GM19452 (cell line): ENCODE results near the gene TNIP1.

ENCODE experiments used
- ATAC-seq: cut with Tn5 transposase; IDR thresholded peaks from one replicate; pipeline ENCODE4 v1.9.1; 2021; ENCODE audit not compliant: unreplicated experiment

Gene TNIP1

DNA sequence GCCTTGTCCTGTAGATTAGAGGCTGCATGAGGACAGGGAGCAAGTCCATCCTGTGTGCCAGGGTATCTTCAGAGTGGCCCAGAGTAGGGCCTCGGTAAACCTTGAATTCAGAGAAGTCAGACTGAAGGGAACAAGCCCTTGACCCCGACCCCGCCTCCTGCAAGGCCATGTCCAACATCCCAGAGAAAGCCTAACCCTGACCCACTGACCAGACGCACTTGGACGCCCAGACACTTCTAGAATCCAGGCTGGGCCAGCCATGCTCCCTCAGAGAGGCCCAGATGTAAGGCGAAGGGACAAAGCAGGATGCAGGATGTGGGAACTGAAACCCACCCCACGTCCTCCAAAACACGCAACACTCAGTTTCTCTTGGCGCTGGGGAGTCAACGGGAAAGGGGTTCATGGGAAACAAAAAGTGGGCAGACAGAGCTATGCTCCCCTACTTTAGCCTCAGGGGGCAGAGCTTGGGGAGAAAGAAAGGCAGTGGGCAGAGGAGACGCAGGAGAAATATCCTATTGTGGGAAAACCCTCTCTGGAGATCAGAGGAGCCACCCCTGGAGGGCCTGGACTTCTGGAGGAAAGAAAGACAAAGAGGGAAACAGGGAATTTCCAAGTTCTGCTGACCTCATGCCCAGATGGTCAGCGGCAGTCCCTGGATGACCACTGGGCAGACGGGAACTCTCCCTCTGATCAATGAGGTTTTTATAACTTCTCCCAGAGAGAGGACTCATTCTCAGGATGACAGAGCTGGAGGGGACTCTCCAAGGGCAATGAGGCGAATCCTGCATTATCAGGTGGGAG is 13.0 kb downstream of the TNIP1 start:
- no peak for ATAC-seq

GRCh38 chr5:151066920-151067319 is 13.9 kb downstream of the TNIP1 start:
- ATAC-seq, result no peak

- ATAC-seq, result no peak
These were observed 15.2 kb downstream of the TNIP1 start for GRCh38 chr5:151065609-151066008.

GRCh38 chr5:151064916-151065499 is 15.8 kb downstream of the TNIP1 start:
- no peak for ATAC-seq

DNA sequence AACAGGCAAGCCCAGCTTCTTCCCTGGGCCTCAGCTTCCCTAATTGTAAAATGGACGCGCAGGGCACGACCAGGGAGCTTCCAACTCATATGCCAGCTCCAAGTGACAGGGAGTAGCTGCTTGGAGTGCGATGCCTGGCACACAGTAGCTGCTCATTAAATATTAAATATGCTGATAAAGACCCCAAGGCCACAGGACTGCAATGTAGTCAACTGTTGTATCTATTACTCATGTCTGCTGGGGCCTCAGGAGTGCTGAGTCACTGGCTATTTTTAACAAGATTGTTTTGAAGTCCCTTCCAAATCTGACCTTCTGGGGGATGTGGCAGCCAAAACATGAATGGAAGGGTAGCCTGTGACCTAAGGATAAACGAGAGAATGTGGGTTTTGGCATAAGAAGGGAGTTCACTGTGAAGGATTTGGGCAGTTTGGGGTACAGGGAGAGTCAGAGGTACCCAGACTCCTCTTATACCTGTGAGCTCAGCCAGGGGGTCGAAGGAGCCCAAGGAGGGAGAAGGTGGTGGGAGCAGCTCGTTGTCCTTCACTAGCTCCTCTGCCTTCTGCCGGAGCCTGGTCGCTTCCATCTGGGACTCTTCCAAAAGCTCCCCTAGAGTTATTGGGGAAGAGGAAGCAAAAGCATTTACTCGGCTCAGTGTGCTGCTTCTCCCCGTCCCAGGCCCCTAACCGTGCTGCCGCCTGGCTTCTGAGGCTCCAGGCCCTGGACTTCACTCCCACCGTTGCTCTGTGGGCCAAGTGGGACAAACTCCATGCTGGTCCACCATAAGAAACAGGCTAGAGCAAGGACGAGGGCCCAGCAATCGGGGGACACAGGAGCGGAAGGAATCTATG is 17.5 kb downstream of the TNIP1 start:
- ATAC-seq, result no peak

GRCh38 chr5:151062405-151063141 is 18.3 kb downstream of the TNIP1 start:
- no peak for ATAC-seq

GRCh38 chr5:151060742-151061141 is 20.1 kb downstream of the TNIP1 start:
- no peak for ATAC-seq

DNA sequence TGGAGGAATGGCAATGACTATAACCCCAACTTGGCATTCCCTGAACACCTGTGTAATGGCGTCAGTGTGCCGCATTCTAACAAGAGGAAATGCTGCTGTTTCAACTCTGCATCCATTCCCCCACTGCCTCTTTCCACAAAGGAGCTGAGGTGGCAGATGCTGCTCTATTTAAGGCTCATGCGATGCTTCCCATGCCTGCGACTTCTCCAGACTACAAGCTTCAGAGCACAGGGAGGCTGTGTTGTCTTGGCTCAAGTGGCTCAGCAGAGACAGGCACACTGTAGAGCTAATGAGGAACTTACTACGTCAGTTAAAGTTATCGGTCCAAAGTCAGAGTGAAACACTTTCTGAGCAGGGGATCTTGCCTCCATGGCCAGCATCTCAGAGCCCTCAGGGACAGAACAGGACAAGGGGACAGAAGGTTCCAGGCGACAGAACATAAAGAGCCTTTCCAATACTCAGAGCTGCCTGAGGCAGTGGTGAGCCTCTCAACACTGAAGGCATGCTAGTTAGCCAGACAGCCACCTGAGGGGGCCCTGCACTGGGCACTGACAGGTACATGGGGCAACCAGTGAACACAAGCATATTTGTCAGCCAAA is 21.8 kb downstream of the TNIP1 start:
- ATAC-seq, result no peak

DNA sequence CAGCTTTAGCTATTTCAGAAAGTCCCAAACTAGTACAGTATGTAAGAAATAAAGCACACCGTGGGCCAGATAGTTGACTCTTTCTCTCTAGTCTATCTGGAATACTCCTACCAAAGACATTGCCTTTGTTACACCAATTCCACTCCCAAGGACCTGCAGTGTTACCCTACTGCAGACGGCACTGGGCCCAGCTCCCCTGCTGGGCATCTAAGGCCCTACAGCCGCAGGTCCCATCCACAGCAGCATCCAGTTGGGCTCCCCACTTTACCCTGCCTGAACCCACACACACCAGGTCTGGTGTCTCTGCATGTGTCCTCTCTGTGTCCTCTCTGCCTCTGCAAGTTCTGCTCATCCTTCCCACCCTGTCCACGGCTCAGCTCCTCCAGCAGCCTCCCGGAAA is 22.5 kb downstream of the TNIP1 start:
- ATAC-seq, result no peak

GRCh38 chr5:151056379-151057325 is 24.2 kb downstream of the TNIP1 start:
- no peak for ATAC-seq

- ATAC-seq, result no peak
These were observed 25.5 kb downstream of the TNIP1 start for GRCh38 chr5:151055336-151055735.

DNA sequence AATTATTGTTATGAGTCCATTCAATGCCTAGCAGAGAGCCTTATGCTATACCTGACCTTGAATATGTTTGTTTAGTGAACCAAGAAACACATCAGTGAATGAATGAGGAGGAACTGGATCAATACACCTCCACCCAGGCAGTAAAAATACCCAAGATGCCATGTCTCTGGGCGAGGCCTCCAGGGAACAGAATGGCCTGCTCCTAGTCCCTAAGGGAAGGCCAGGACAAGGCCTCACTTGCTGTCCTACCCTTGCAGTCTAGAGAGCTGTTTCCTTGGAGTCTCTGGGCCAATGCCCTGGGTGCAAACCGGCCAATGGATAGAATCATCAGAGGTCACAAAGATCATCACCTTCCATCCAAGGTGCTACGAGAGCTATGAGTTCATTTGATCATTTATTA is 26.1 kb downstream of the TNIP1 start:
- ATAC-seq, result no peak

GRCh38 chr5:151053796-151054462 is 26.9 kb downstream of the TNIP1 start:
- no peak for ATAC-seq

- ATAC-seq, result no peak
These were observed 28.0 kb downstream of the TNIP1 start for GRCh38 chr5:151052836-151053235.

- ATAC-seq, result no peak
These were observed 28.8 kb downstream of the TNIP1 start for GRCh38 chr5:151051931-151052608.

DNA sequence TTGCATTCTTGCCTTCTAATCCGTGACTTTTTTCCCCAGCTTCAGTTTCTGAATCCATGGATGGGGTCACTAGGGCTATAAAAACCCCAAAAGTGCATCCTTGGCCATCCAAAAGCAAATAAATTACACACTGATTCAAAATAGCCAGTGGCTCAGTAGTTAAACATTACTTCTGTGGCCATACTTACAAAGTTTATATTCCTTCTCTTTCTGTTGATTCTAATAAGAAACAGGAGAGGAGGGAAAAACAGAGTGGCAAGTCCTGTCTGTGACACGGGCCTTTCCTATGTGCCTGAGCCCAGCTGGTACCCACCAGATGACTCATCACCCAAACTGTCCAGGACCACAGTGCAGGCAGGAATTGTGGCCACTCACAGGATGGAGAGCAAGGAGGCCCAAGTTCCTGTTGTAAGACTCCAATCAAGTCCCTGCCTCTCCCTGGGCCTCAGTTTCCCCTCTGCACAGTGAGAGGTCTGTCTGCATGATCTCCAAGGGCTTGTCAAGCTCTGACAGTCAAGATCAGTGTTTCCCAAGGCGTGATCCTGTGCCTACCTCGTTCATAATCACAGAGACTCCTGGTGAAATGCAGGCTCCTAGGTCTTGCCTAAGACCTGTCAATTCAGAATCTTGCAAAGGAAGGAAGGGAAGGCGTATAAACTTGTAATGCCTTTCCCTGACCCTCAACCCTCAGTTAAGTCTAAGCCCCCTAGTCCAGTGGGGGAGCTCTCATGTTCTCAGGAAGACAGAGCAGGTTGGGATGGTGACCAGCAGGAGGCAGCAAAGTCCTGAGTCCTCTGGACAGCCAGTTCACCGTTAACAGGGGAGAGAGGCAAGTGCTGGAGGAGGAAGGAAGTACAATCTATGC is 29.5 kb downstream of the TNIP1 start:
- ATAC-seq, result peak; percentile 74

DNA sequence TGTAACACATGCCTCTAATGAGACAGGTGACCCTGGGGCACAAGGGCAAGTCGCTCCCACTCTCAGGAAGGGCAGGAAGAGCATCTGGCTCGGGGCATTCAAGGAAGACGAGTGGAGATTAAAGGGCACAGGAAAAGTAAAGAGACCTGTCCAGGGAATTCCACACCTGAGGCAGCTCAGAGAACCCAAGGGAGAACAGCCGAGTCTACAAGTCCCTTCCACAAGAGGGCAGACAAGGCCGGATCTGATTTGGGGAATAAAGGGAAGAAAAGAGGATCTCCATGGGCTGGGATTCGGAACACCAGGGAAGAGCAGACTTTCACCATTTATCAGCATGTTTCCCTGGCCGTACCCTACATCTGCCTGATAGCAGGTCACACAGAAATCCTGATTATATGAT is 32.3 kb downstream of the TNIP1 start:
- no peak for ATAC-seq
